ENCODE measurements around the gene LDLRAD3.

DNA sequence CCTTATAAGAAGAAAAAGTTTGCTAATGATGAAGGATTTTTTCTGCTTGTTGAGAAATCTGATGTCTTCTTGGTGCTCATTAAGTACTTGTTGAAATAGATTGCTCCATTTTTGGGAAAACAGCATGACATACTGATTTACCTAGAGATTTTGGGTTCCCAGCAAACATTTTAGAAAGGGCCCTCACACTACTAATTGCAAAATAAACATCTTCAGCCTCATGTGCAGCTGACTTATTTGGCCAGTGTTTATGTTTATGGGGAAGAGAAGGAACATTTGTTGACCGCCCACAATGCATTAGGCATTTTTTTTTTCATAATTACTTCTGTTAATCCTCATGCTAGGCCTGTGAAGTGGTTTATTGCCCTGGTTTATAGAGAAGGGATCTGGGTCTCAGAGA, 40.1 kb downstream of the LDLRAD3 start:
- TF ChIP-seq, protein P1, sequence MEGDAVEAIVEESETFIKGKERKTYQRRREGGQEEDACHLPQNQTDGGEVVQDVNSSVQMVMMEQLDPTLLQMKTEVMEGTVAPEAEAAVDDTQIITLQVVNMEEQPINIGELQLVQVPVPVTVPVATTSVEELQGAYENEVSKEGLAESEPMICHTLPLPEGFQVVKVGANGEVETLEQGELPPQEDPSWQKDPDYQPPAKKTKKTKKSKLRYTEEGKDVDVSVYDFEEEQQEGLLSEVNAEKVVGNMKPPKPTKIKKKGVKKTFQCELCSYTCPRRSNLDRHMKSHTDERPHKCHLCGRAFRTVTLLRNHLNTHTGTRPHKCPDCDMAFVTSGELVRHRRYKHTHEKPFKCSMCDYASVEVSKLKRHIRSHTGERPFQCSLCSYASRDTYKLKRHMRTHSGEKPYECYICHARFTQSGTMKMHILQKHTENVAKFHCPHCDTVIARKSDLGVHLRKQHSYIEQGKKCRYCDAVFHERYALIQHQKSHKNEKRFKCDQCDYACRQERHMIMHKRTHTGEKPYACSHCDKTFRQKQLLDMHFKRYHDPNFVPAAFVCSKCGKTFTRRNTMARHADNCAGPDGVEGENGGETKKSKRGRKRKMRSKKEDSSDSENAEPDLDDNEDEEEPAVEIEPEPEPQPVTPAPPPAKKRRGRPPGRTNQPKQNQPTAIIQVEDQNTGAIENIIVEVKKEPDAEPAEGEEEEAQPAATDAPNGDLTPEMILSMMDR (IDR thresholded peaks at IDR 0.05), result no peak
- no peak for TF ChIP-seq EZH2phosphoT487 (IDR thresholded peaks at IDR 0.05)
